ENCODE measurements around the gene TBC1D14. TPM values are rescaled to one million over a fixed set of nuclear protein-coding genes. Genes with fewer than 3 reads are reported as not detected.

TBC1D14 gene
- total RNA-seq, 6 experiments from 2014 or later = 14.1 to 34.8 (median 30.6) TPM

GRCh38 chr4:6992728-6993677, 83.4 kb downstream of the TBC1D14 start:
- peak in 3 of 4 donors; percentile 34 to 57 (median 53) for ATAC-seq
- no peak for DNase-seq
- H3K9me3 ChIP-seq = no peaks in the 10 kb centered on the region
- no peak overlapping the region for H3K4me3 ChIP-seq
- H3K27me3 ChIP-seq = no peaks in the 10 kb centered on the region
- peaks cover 0 to 27% (median 13%) of the 10 kb centered on the region in 4 donors for H3K4me1 ChIP-seq
- H3K27ac ChIP-seq = no peak overlapping the region
- 76% methylated on average over 15 of the region's 15 CpGs for WGBS (ENCODE audit: insufficient coverage, low coverage, low lambda C conversion rate, missing lambda C conversion rate)
- TF ChIP-seq POLR2A (IDR thresholded peaks at IDR 0.05) (no peak), CTCF (IDR thresholded peaks at IDR 0.05) (no peak)
- peaks cover 0 to 25% (median 13%) of the 10 kb centered on the region in 4 donors for H3K36me3 ChIP-seq
- intact Hi-C loops (cut with DNase I) = no loop called here

- H3K27me3 ChIP-seq = no peaks in the 10 kb centered on the region
- H3K36me3 ChIP-seq = peaks cover 0 to 57% (median 34%) of the 10 kb centered on the region in 4 donors
- no peak for DNase-seq
- 95% methylated on average over 10 of the region's 12 CpGs for WGBS (ENCODE audit: insufficient coverage, low coverage, low lambda C conversion rate, missing lambda C conversion rate)
- intact Hi-C loops (cut with DNase I) = no loop called here
- H3K4me1 ChIP-seq = peaks cover 0 to 22% (median 10%) of the 10 kb centered on the region in 4 donors
- H3K4me3 ChIP-seq = no peak overlapping the region
- H3K27ac ChIP-seq = no peak overlapping the region
- TF ChIP-seq POLR2A (IDR thresholded peaks at IDR 0.05) = no peak
- TF ChIP-seq CTCF (IDR thresholded peaks at IDR 0.05) = no peak
- ATAC-seq = no peak
- no peaks in the 10 kb centered on the region for H3K9me3 ChIP-seq
Measured at GRCh38 chr4:6996481-6996880, 86.9 kb downstream of the TBC1D14 start.

- 82% methylated on average over 3 of the region's 14 CpGs for WGBS (ENCODE audit: insufficient coverage, low coverage, low lambda C conversion rate, missing lambda C conversion rate)
- no peak overlapping the region for H3K27ac ChIP-seq
- H3K27me3 ChIP-seq = no peaks in the 10 kb centered on the region
- peaks cover 0 to 76% (median 38%) of the 10 kb centered on the region in 4 donors for H3K36me3 ChIP-seq
- intact Hi-C loops (cut with DNase I) = no loop called here
- TF ChIP-seq CTCF (IDR thresholded peaks at IDR 0.05) (no peak), POLR2A (IDR thresholded peaks at IDR 0.05) (no peak)
- H3K4me1 ChIP-seq = peaks cover 0 to 6% (median 0%) of the 10 kb centered on the region in 4 donors
- no peak overlapping the region for H3K4me3 ChIP-seq
- no peaks in the 10 kb centered on the region for H3K9me3 ChIP-seq
- DNase-seq (no peak), ATAC-seq (peak; percentile 7 to 42 (median 28))
Measured at GRCh38 chr4:6999172-7000086, 89.8 kb downstream of the TBC1D14 start.

GRCh38 chr4:7000421-7001176, 91.0 kb downstream of the TBC1D14 start:
- Histone ChIP-seq H3K36me3 (peaks cover 0 to 74% (median 37%) of the 10 kb centered on the region in 4 donors), H3K9me3 (no peaks in the 10 kb centered on the region), H3K27me3 (no peaks in the 10 kb centered on the region), H3K27ac (no peak overlapping the region), H3K4me3 (no peak overlapping the region), H3K4me1 (peaks cover 0 to 6% (median 0%) of the 10 kb centered on the region in 4 donors)
- DNase-seq = peak in 1 of 3 donors; percentile 63
- peak in 3 of 4 donors; percentile 41 to 74 (median 51) for ATAC-seq
- TF ChIP-seq CTCF (IDR thresholded peaks at IDR 0.05) = no peak
- no peak for TF ChIP-seq POLR2A (IDR thresholded peaks at IDR 0.05)
- 62% methylated on average over 6 of the region's 18 CpGs for WGBS (ENCODE audit: insufficient coverage, low coverage, low lambda C conversion rate, missing lambda C conversion rate)
- intact Hi-C loops (cut with DNase I) = no loop called here

All from right lobe of liver (tissue), 6 donors.